Measurements from ENCODE around the gene PRCP. TPM values are rescaled to one million over a fixed set of nuclear protein-coding genes. Genes with fewer than 3 reads are reported as not detected.

PRCP gene
- total and polyA plus RNA-seq, 9 donors: 36.4 to 184 (median 62.8) TPM

DNA sequence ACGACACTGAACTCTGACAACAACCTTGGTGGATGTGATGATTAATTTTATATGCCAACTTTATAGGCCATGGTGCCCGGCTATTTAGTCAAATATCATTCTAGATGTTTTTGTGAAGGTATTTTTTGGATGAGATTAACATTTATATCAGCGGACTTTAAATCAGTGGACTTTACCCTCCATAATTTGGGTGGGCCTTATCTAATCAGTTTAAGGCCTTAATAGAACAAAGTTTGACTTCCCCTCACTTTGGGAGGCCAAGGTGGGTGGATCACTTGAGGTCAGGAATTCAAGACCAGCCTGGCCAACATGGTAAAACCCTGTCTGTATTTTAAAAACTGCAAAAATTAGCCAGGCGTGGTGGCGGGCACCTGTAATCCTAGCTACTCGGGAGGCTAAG is 4.0 kb downstream of the PRCP start:
- intact Hi-C loops (cut with DNase I): no loop called here
- no peaks in the 10 kb centered on the region for H3K9me3 ChIP-seq
- H3K27me3 ChIP-seq: no peaks in the 10 kb centered on the region

DNA sequence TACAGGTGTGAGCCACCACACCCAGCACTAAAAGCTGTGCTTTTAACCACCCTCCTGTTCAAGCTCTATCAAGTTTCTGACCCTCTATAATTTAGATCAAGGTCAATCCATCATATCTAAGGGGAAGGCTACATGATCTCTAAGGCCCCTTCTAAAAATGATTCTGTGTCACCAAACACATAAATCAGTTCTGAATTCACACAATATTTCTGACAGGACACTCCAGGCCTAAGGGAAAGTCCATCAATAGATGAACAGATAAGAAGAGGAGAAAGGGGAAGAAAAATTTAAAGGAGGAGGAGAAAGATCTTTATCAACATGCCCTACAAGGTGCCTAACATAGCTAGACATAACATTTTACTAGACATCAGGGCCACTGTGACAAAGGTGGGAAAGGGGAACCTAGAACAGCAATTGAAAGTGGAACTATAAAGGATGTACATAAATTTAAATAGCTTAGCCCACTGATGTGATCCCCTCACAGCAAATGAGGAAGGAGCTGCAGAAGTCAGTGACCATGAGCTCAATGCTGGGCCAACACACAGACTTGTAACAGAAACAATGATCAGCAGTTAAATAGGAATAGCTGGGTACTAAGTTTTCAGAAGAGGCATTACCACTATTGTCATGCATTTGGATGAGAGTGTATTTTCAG is 4.7 kb downstream of the PRCP start:
- Histone ChIP-seq H3K9me3 (no peaks in the 10 kb centered on the region), H3K27ac (no peak overlapping the region), H3K36me3 (no peaks in the 10 kb centered on the region), H3K4me3 (no peak overlapping the region), H3K4me1 (ENCODE audit: insufficient read depth) (no peaks in the 10 kb centered on the region), H3K27me3 (no peaks in the 10 kb centered on the region)
- intact Hi-C loops (cut with DNase I): no loop called here
- DNase-seq: no peak
- no peak for TF ChIP-seq POLR2A (IDR thresholded peaks at IDR 0.05)
- TF ChIP-seq, protein P1, sequence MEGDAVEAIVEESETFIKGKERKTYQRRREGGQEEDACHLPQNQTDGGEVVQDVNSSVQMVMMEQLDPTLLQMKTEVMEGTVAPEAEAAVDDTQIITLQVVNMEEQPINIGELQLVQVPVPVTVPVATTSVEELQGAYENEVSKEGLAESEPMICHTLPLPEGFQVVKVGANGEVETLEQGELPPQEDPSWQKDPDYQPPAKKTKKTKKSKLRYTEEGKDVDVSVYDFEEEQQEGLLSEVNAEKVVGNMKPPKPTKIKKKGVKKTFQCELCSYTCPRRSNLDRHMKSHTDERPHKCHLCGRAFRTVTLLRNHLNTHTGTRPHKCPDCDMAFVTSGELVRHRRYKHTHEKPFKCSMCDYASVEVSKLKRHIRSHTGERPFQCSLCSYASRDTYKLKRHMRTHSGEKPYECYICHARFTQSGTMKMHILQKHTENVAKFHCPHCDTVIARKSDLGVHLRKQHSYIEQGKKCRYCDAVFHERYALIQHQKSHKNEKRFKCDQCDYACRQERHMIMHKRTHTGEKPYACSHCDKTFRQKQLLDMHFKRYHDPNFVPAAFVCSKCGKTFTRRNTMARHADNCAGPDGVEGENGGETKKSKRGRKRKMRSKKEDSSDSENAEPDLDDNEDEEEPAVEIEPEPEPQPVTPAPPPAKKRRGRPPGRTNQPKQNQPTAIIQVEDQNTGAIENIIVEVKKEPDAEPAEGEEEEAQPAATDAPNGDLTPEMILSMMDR (IDR thresholded peaks at IDR 0.05): no peak
- TF ChIP-seq EP300 (IDR thresholded peaks at IDR 0.05): no peak

More for the DNA sequence above, 4.0 kb downstream of the PRCP start:
- TF ChIP-seq EP300 (IDR thresholded peaks at IDR 0.05) (no peak), POLR2A (IDR thresholded peaks at IDR 0.05) (no peak)
- TF ChIP-seq, protein P1 (IDR thresholded peaks at IDR 0.05): no peak
- DNase-seq: no peak
- Histone ChIP-seq H3K36me3 (no peaks in the 10 kb centered on the region), H3K4me1 (ENCODE audit: insufficient read depth) (no peaks in the 10 kb centered on the region), H3K4me3 (no peak overlapping the region), H3K27ac (no peak overlapping the region)
- WGBS, 3 donors: 97 to 98% (median 97%) methylated on average over 6 of the region's 6 CpGs

DNA sequence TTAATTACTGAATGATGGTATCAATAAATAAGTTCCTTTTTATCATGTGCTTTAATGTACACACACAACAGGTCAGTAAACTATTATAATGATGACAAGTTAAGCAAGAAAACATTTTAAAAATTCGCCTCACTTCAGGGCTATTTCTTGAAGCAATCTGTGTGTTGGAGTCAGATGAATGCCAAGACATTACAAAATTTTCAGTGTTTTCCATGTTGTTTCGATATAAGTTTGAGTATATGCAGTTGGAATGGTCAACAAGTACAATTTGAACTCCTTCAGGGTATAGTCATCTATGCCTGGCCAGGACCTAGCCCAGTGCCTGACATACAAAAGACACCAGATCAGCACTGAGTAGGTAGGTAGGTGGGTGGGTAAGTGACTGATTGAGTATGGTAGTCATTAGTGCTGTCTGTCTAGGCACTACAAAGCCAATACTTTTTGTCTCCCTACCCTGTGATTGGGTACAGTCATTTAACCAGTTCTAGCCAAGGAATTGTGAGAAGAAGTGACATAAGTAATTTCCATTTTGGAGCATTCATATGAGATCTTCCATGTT is 7.5 kb downstream of the PRCP start:
- WGBS, 3 donors: 89 to 94% (median 92%) methylated on average over 2 of the region's 2 CpGs
- TF ChIP-seq, protein P1 (IDR thresholded peaks at IDR 0.05): no peak
- no peak for TF ChIP-seq EP300 (IDR thresholded peaks at IDR 0.05)
- DNase-seq: no peak
- no peaks in the 10 kb centered on the region for H3K9me3 ChIP-seq
- no peaks in the 10 kb centered on the region for H3K36me3 ChIP-seq
- no peaks in the 10 kb centered on the region for H3K4me1 ChIP-seq (ENCODE audit: insufficient read depth)
- H3K27ac ChIP-seq: no peak overlapping the region
- intact Hi-C loops (cut with DNase I): no loop called here
- no peaks in the 10 kb centered on the region for H3K27me3 ChIP-seq
- no peak overlapping the region for H3K4me3 ChIP-seq

DNA sequence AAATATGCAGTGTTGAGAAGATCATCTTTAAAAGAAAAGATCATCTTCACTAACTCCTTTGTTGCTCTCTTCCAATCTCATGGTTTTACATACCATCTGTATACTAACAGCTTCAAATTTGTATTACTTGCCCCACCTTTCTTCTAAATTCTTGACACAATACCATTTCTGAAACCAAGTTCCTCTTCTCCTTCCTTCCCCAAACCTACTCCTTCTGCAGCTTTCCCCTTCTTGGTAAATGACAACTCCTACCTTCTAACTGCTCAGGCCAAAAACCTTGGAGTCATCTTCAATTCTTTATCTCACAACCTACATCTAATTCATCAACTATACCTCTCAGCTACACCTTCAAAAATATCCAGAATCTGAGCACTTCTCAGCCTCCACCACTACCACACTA is 9.3 kb downstream of the PRCP start:
- Histone ChIP-seq H3K4me1 (ENCODE audit: insufficient read depth) (no peaks in the 10 kb centered on the region), H3K27ac (no peak overlapping the region), H3K36me3 (no peaks in the 10 kb centered on the region), H3K9me3 (no peaks in the 10 kb centered on the region), H3K27me3 (no peaks in the 10 kb centered on the region), H3K4me3 (no peak overlapping the region)
- TF ChIP-seq, protein P1 (IDR thresholded peaks at IDR 0.05): no peak
- TF ChIP-seq POLR2A (IDR thresholded peaks at IDR 0.05) (no peak), EP300 (IDR thresholded peaks at IDR 0.05) (no peak)
- intact Hi-C loops (cut with DNase I): no loop called here
- DNase-seq: no peak

Measured in ovary (tissue), 9 donors.